ENCODE data around the gene VPS45. TPM values are rescaled to one million over a fixed set of nuclear protein-coding genes. Genes with fewer than 3 reads are reported as not detected.

The VPS45 gene
- total RNA-seq, 4 donors from 2014 or later: 16.1 to 47.5 (median 34.7) TPM

- WGBS, 2 donors (ENCODE audit: low coverage in 1 of 2): 65 to 81% methylated on average over 6 to 7 of the region's 7 CpGs
- H3K27ac ChIP-seq: peak overlapping the region; percentile 92 to 96 (median 94)
- in situ Hi-C loops (cut with MboI; ENCODE audit: low pct_ligation_motif_present in 1 of 4, low pct_unique_long_range_greater_than_20kb in 1 of 4, low sequenced_read_pairs in 3 of 4): loop anchor here in 2 of 4 donors (10.0 to 25.0 kb wide), 2 partner anchors 86 to 99 kb away; partner anchors contain the start of gene VPS45 (in 1 of the 2)
- intact Hi-C loops (cut with DNase I; ENCODE audit: low total_unique reads): no loop called here
- no peak for DNase-seq
- TF ChIP-seq POLR2AphosphoS5 (IDR thresholded peaks at IDR 0.05) (no peak), POLR2A (IDR thresholded peaks at IDR 0.05) (no peak), EP300 (IDR thresholded peaks at IDR 0.05; ENCODE audit: low read depth) (no peak), CTCF (IDR thresholded peaks at IDR 0.05) (no peak)
- no peaks in the 10 kb centered on the region for H3K27me3 ChIP-seq
- no peaks in the 10 kb centered on the region for H3K9me3 ChIP-seq
- H3K4me3 ChIP-seq: no peak overlapping the region
- peaks cover 0 to 7% (median 0%) of the 10 kb centered on the region in 4 donors for H3K36me3 ChIP-seq
- peaks cover 33 to 77% (median 47%) of the 10 kb centered on the region in 4 donors for H3K4me1 ChIP-seq
Observed at GRCh38 chr1:150160964-150161621, 93.5 kb downstream of the VPS45 start.

GRCh38 chr1:150161747-150162581 is 94.4 kb downstream of the VPS45 start:
- Histone ChIP-seq H3K9me3 (no peaks in the 10 kb centered on the region), H3K4me1 (peaks cover 33 to 75% (median 47%) of the 10 kb centered on the region in 4 donors), H3K4me3 (no peak overlapping the region), H3K27ac (peak overlapping the region; percentile 92 to 96 (median 94)), H3K36me3 (no peaks in the 10 kb centered on the region), H3K27me3 (no peaks in the 10 kb centered on the region)
- 70 to 93% methylated on average over 4 to 9 of the region's 9 CpGs for WGBS, 2 donors (ENCODE audit: low coverage in 1 of 2)
- in situ Hi-C loops (cut with MboI; ENCODE audit: low pct_ligation_motif_present in 1 of 4, low pct_unique_long_range_greater_than_20kb in 1 of 4, low sequenced_read_pairs in 3 of 4): loop anchor here in 2 of 4 donors (10.0 to 25.0 kb wide), 2 partner anchors 87 to 100 kb away; partner anchors contain the start of gene VPS45 (in 1 of the 2)
- no peak for TF ChIP-seq CTCF (IDR thresholded peaks at IDR 0.05)
- TF ChIP-seq POLR2AphosphoS5 (IDR thresholded peaks at IDR 0.05): peak in 1 of 3 donors; percentile 4
- DNase-seq: no peak
- intact Hi-C loops (cut with DNase I; ENCODE audit: low total_unique reads): no loop called here

- Histone ChIP-seq H3K27ac (peak overlapping the region; percentile 92 to 96 (median 94)), H3K27me3 (no peaks in the 10 kb centered on the region), H3K9me3 (no peaks in the 10 kb centered on the region), H3K4me3 (peak overlapping the region in 1 of 4 donors; percentile 35), H3K4me1 (peaks cover 33 to 75% (median 47%) of the 10 kb centered on the region in 4 donors), H3K36me3 (no peaks in the 10 kb centered on the region)
- TF ChIP-seq POLR2A (IDR thresholded peaks at IDR 0.05): no peak
- no peak for TF ChIP-seq POLR2AphosphoS5 (IDR thresholded peaks at IDR 0.05)
- TF ChIP-seq EP300 (IDR thresholded peaks at IDR 0.05; ENCODE audit: low read depth): no peak
- TF ChIP-seq CTCF (IDR thresholded peaks at IDR 0.05): no peak
- in situ Hi-C loops (cut with MboI; ENCODE audit: low pct_ligation_motif_present in 1 of 4, low pct_unique_long_range_greater_than_20kb in 1 of 4, low sequenced_read_pairs in 3 of 4) (loop anchor here in 2 of 4 donors (10.0 to 25.0 kb wide), 2 partner anchors 88 to 100 kb away; partner anchors contain the start of gene VPS45 (in 1 of the 2)), intact Hi-C loops (cut with DNase I; ENCODE audit: low total_unique reads) (no loop called here)
- DNase-seq: no peak
- 57 to 58% methylated on average over 2 to 4 of the region's 4 CpGs for WGBS, 2 donors (ENCODE audit: low coverage in 1 of 2)
Observed at GRCh38 chr1:150162582-150162861, 94.9 kb downstream of the VPS45 start.

All from transverse colon (tissue), 4 donors.